ENCODE measurements around the gene MTFMT. TPM values are rescaled to one million over a fixed set of nuclear protein-coding genes. Genes with fewer than 3 reads are reported as not detected.
"Not testable (repeated sequence)": the region's sequence is repeated elsewhere in the genome, so short reads cannot be mapped to it uniquely, and the experiment has no call there.

MTFMT gene
- total RNA-seq, 2 experiments from 2014 or later, result 20.2 to 22.8 TPM

DNA sequence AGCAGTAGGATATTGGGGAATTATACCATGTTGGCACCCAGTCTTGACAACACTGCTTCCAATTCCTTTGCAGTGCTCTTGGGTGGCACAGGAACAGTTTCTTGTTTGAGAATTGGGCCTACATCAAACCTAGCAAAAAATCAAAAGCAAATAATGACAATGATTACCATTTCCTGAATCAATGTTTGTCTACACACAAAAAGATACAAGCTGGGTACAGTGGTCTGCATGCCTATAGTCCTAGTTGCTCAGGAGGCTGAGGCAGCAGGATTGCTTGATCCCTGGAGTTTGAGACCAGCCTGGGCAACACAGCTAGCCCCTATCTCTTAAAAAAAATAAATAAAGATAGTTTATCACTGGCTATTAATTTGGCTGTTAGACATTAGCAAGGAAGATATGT is 8.0 kb downstream of the MTFMT start:
- H3K4me1 Mint-ChIP-seq, result no peaks in the 10 kb centered on the region
- no peak overlapping the region for H3K4me3 Mint-ChIP-seq
- no peaks in the 10 kb centered on the region for H3K27me3 Mint-ChIP-seq
- H3K27ac Mint-ChIP-seq, result no peak overlapping the region
- ATAC-seq (no peak), DNase-seq (no peak)
- CTCF ChIA-PET, result interaction anchor here (1.4 to 2.0 kb wide), 2 partner anchors 12 kb away, joined by 6 read pairs; no protein-coding TSS in a partner anchor
- no peaks in the 10 kb centered on the region for H3K9me3 Mint-ChIP-seq (ENCODE audit: low read depth)
- H3K36me3 Mint-ChIP-seq, result peaks cover 37% of the 10 kb centered on the region

DNA sequence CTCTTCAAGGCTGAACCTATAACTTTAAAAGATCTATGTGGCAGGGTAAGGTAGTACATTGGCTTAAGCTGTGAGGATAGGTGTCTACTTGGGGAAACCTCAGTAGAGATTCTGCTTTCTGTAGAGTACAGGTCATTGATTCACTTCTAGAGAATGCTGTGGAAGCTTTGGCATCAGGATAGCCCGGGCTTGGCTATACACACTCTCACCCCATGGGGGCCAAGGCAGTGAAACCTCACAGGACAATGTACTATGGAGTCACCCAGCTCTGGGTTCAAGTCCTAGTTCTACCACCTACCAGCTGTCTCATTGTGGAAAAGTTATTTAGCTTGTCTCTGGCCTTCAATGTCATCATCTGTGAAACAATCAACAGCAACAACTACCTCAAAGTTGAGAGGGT is 9.0 kb downstream of the MTFMT start:
- Mint-ChIP-seq H3K36me3 (peaks cover 40% of the 10 kb centered on the region), H3K27ac (no peak overlapping the region), H3K27me3 (no peaks in the 10 kb centered on the region), H3K4me3 (no peak overlapping the region), H3K9me3 (ENCODE audit: low read depth) (no peaks in the 10 kb centered on the region), H3K4me1 (no peaks in the 10 kb centered on the region)
- ATAC-seq, result no peak
- no peak for DNase-seq
- CTCF ChIA-PET, result no interaction called here

DNA sequence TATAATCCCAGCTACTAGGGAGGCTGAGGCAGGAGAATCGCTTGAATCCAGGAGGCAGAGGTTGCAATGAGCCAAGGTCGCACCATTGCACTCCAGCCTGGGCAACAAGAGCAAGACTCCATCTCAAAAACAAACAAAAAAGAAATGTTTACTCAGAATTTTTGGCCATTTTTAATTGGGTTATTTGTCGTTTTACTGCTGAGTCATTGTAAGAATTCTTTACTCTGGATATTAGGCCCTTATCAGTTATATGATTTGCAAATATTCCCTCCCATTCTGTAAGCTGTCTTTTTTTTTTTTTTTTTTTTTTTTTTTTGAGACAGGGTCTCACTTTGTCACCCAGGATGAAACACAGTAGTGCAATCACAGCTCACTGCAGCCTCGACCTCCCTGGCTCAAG is 18.2 kb downstream of the MTFMT start:
- DNase-seq; H3K4me3 Mint-ChIP-seq; H3K27ac Mint-ChIP-seq; ATAC-seq; H3K27me3 Mint-ChIP-seq; H3K4me1 Mint-ChIP-seq; CTCF ChIA-PET; H3K9me3 Mint-ChIP-seq (ENCODE audit: low read depth): not testable (repeated sequence)
- peaks cover 37% of the 10 kb centered on the region for H3K36me3 Mint-ChIP-seq

DNA sequence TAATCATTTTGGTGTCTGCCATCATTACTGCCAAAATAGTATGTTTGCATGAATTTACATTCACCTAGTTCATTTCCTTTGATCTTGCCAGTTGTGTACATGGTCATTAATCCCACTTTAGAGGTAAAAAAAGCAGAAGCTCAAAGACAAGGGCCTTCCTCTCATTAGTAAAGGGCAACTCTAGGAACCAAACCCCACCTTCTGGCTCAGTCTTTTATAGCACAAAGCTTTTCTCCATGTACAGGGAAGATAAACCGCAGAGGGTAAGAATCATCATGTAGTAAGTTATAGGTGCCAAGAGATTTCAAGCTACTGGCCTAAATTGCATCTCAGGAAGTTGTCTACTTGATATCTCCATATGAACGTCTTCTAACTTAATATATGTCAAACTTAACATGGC is 20.5 kb downstream of the MTFMT start:
- DNase-seq (no peak), ATAC-seq (no peak)
- Mint-ChIP-seq H3K36me3 (peaks cover 27% of the 10 kb centered on the region), H3K4me1 (no peaks in the 10 kb centered on the region), H3K27me3 (no peaks in the 10 kb centered on the region), H3K9me3 (ENCODE audit: low read depth) (peaks cover 5% of the 10 kb centered on the region), H3K27ac (no peak overlapping the region), H3K4me3 (no peak overlapping the region)
- CTCF ChIA-PET, result interaction anchor here (0.9 to 1.7 kb wide), 6 partner anchors 9 to 281 kb away, joined by 3 to 6 read pairs (median 4); no protein-coding TSS in a partner anchor

DNA sequence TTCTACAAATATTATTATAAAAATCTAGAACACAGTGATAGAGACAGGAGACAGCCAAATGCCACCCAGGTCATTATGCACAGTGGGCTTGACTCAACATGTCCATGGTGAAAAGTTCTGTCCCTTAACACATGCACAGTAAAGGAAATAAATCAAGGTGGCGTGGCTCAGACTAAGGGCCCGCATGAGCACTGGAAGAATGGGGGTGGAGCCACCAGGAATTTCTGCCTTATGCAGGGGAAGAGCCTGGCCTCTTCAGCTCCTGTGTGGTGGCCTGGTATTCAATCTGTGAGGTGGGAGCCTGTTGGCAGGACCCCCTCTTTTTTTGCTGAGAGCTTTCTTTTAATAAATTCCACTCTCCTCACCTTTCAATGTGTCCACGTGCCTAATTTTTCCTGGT is 22.6 kb downstream of the MTFMT start:
- Mint-ChIP-seq H3K27me3 (no peaks in the 10 kb centered on the region), H3K27ac (no peak overlapping the region), H3K4me3 (no peak overlapping the region), H3K4me1 (no peaks in the 10 kb centered on the region), H3K36me3 (peaks cover 18% of the 10 kb centered on the region), H3K9me3 (ENCODE audit: low read depth) (no peaks in the 10 kb centered on the region)
- ATAC-seq (no peak), DNase-seq (no peak)
- CTCF ChIA-PET, result no interaction called here

DNA sequence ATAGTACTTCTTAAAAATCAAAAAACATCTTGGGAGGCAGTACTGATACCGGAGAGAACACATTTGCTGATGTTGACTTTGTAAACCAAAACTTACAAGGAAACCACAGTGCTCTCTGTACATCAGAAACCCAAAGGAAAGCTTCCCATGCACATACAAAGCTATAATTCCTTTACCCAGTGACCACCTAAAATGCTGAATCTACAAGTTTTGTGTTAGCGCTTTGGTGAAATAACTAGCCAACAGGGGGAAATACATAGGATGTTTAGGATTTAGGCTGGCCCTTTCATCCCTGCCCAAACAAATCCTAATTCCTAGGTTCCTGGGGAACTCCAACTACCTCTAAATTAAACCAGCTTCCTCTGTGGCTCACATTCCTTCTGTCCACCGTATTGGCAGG is 24.4 kb downstream of the MTFMT start:
- Mint-ChIP-seq H3K4me3 (no peak overlapping the region), H3K4me1 (no peaks in the 10 kb centered on the region), H3K36me3 (peaks cover 14% of the 10 kb centered on the region), H3K27me3 (no peaks in the 10 kb centered on the region), H3K9me3 (ENCODE audit: low read depth) (no peaks in the 10 kb centered on the region), H3K27ac (no peak overlapping the region)
- ATAC-seq, result no peak
- CTCF ChIA-PET, result no interaction called here
- DNase-seq, result no peak

DNA sequence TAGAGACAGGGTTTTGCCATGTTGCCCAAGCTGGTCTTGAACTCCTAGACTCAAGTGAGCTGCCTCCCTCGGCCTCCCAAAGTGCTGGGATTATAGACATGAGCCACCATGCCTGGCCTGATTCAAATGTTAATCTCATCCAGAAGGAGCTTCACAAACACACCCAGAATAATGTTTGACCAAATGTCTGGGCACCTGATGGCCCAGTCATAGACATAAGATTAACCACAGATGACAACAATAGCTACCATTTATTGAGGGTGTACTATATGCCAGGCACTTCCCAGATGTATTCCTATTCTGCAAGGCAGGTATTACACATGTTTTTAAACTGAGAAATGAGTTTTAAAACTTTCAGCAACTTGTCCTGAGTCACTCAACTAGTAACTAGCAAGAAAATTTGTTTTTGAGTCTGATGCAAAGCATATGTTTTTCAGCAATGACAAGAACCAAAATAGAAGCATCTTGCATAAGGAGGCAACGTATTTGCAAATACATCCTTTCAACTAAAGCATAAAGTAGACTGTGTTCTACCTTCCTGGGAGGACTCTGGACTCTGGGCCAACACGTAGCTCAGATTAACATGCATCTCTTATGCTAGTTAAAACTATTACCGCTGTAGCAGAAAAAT is 31.6 kb downstream of the MTFMT start:
- ATAC-seq (no peak), DNase-seq (no peak)
- H3K4me3 Mint-ChIP-seq, result no peak overlapping the region
- H3K27ac Mint-ChIP-seq, result no peak overlapping the region
- peaks cover 5% of the 10 kb centered on the region for H3K4me1 Mint-ChIP-seq
- no peaks in the 10 kb centered on the region for H3K27me3 Mint-ChIP-seq
- peaks cover 2% of the 10 kb centered on the region for H3K36me3 Mint-ChIP-seq
- CTCF ChIA-PET, result no interaction called here
- H3K9me3 Mint-ChIP-seq (ENCODE audit: low read depth), result no peaks in the 10 kb centered on the region

DNA sequence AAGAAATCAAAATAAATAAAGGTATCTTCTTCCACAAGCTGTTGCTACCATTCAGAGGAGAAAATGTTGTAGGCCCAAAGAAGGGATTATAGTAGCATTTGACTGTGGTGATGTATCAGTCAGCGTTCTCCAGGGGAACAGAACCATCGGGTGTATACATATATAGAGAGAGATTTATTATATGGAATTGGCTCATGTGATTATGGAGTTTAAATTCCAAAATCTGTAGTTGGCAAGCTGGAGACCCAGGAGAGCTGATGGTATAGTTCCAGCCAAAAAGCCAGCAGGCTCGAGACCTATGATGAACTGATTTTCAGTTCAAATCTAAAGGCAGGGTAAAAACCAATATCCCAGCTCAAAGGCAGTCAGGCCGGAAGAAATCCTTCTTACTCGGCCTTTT is 32.4 kb downstream of the MTFMT start:
- Mint-ChIP-seq H3K36me3 (no peaks in the 10 kb centered on the region), H3K27ac (no peak overlapping the region), H3K9me3 (ENCODE audit: low read depth) (no peaks in the 10 kb centered on the region), H3K4me3 (no peak overlapping the region), H3K27me3 (no peaks in the 10 kb centered on the region), H3K4me1 (peaks cover 6% of the 10 kb centered on the region)
- no peak for DNase-seq
- CTCF ChIA-PET, result no interaction called here
- ATAC-seq, result no peak

DNA sequence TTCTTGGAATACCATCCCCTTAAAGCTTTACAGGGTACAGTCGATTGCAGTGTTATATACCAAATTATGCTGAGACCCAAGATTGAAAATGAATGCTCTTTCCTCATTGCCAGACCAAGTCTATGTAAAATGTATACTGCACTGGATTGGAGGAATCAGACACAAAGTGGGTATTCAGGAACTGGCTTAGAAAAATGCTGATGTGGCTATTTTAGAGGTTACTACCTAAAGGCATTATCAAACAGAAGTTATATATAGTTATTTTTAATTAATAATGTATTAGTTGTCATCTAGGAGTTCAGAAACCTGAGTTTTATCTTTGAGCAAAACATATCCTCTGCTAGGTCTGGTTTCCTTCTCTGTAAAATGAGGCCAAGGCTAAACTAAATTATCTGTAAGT is 36.1 kb downstream of the MTFMT start:
- no peaks in the 10 kb centered on the region for H3K27me3 Mint-ChIP-seq
- peak overlapping the region; percentile 78 for H3K27ac Mint-ChIP-seq
- DNase-seq (no peak), ATAC-seq (no peak)
- H3K36me3 Mint-ChIP-seq, result no peaks in the 10 kb centered on the region
- no peaks in the 10 kb centered on the region for H3K9me3 Mint-ChIP-seq (ENCODE audit: low read depth)
- CTCF ChIA-PET, result interaction anchor here (0.6 to 1.5 kb wide), 5 partner anchors 23 to 294 kb away, joined by 3 read pairs; no protein-coding TSS in a partner anchor
- H3K4me3 Mint-ChIP-seq, result peak overlapping the region; percentile 51
- peaks cover 26% of the 10 kb centered on the region for H3K4me1 Mint-ChIP-seq

DNA sequence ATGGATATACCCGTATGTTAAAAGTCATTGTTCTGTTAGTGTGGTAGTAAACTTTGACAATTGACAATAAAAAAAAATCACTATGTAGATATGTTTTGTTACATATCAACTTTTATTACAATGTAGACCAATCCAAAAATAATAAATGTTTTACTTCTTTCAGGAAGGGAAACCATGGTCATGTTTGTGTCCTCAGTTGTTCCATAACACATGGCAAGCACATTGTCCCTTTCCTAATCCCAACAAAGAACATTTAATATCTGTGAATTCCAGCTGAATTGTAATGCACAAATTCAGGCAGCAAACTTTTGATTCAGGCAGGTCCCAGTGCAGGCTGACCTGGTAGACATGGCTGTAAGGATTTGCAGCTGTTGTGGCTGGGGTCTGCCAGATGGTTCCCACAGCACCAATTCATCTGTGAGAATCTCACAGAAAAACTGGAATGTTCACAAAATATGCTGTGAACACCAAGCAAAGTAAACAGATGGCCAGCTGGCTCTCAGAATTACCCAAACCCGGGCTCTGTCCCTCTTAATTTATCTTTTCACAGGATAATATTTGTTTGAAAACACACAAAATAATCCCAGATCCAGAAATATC is 37.8 kb downstream of the MTFMT start:
- Mint-ChIP-seq H3K4me3 (no peak overlapping the region), H3K9me3 (ENCODE audit: low read depth) (no peaks in the 10 kb centered on the region), H3K27me3 (no peaks in the 10 kb centered on the region), H3K27ac (no peak overlapping the region), H3K36me3 (peaks cover 6% of the 10 kb centered on the region), H3K4me1 (peaks cover 43% of the 10 kb centered on the region)
- ATAC-seq (no peak), DNase-seq (no peak)
- CTCF ChIA-PET, result interaction anchor here (0.7 kb wide), 1 partner anchor 11 kb away, joined by 3 read pairs; no protein-coding TSS in a partner anchor

DNA sequence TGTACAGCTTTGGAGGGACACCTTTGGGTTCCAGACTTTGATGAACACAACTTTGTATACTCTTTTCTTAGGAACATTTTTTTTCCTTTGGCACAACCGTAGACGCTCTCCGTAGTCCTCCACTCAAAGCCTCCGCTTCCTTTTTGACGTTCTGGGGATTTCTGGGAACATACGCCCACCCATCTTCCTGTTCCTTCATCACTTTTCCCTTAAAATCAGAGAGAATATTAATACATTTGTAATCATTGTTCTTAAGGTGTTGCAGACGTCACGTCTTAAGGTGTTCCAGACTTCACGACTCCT is 39.3 kb downstream of the MTFMT start:
- DNase-seq, result no peak
- H3K27ac Mint-ChIP-seq, result peak overlapping the region; percentile 94
- no peaks in the 10 kb centered on the region for H3K27me3 Mint-ChIP-seq
- H3K4me3 Mint-ChIP-seq, result peak overlapping the region; percentile 92
- peaks cover 9% of the 10 kb centered on the region for H3K36me3 Mint-ChIP-seq
- no peaks in the 10 kb centered on the region for H3K9me3 Mint-ChIP-seq (ENCODE audit: low read depth)
- CTCF ChIA-PET, result no interaction called here
- H3K4me1 Mint-ChIP-seq, result peaks cover 50% of the 10 kb centered on the region
- no peak for ATAC-seq

DNA sequence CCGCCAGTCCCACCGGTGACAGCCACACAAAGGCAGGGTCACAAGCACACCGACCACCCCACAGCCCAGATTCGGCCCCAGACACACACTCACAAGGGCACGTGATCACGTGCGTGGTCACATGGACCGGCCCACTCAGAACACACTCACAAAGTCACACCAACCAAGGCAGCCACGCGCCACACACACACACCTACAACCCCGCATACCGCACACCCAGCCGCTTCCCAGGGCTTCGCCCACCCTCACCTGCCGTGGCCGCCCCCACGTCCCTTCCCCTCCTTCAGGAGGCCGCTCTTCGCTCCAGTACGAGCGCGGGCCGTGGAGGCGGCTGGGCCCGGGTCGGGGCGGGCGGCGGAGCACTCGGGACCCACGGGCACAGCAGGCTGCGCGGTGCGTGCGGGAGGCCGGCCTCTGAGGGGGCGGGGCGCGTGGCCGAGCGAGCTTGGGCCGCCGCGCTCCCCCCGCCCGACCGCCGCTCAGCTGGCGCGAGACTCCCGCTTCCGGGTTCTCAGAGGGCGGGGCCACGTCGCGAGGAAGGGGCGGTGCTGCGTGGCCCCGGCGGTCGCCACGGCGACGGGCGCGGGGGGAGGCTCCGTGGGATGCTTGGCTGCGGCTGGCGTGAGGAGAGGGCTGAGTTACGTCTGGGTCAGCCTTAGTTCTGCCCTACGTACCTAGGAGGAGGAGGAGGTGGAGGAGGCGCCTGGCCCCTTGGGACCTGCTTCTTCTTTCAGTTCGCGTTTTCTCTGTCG is 39.8 kb downstream of the MTFMT start, which contains the start of gene SPG21:
SPG21 (minus strand) TSS at position 499 of the 752 bp plus-strand sequence. CDS start 6,345 bp downstream, outside the sequence.
- ATAC-seq, result peak; percentile 94
- H3K4me1 Mint-ChIP-seq, result peaks cover 51% of the 10 kb centered on the region
- H3K4me3 Mint-ChIP-seq, result peak within 1 kb of the TSS; percentile 92
- peak within 1 kb of the TSS; percentile 94 for H3K27ac Mint-ChIP-seq
- H3K36me3 Mint-ChIP-seq, result peaks cover 10% of the 10 kb centered on the region
- CTCF ChIA-PET, result no interaction called here
- peak; percentile 94 for DNase-seq
- H3K9me3 Mint-ChIP-seq (ENCODE audit: low read depth), result no peaks in the 10 kb centered on the region
- H3K27me3 Mint-ChIP-seq, result no peaks in the 10 kb centered on the region

DNA sequence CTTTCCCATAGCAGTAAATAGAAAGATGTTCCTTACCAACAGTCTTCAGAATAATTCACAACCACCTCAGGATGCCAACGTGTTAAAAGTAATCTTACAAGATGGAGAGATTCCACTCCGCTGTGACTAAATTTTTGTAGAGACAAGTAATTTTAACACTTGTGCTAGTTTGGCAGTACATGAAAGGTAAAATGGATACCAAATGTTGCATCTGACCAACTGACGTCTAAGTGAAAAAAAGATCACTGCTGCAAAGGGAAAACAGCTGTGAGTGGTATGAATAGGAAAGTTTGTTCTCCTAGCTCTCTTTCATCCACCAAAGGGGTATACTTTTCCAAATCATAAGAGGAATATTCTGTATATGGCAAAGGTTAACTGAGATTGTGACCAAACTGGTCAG is 42.3 kb downstream of the MTFMT start:
- H3K36me3 Mint-ChIP-seq, result peaks cover 14% of the 10 kb centered on the region
- CTCF ChIA-PET, result no interaction called here
- H3K27me3 Mint-ChIP-seq, result no peaks in the 10 kb centered on the region
- H3K4me1 Mint-ChIP-seq, result peaks cover 52% of the 10 kb centered on the region
- H3K4me3 Mint-ChIP-seq, result no peak overlapping the region
- ATAC-seq (no peak), DNase-seq (no peak)
- no peaks in the 10 kb centered on the region for H3K9me3 Mint-ChIP-seq (ENCODE audit: low read depth)
- no peak overlapping the region for H3K27ac Mint-ChIP-seq
